Endometrium (tissue), 2 donors: ENCODE data around the gene ELOVL2.

Experiments used
- FAIRE-seq: peaks from 2 replicates; lab custom pipeline; 2012; peaks lifted over from hg19 to GRCh38; lab: Jason Lieb, UNC
- donor health status: control.
- donor health status: control.

Gene ELOVL2

GRCh38 chr6:10977231-10977968 is 66.7 kb downstream of the ELOVL2 start:
- no peak for FAIRE-seq

GRCh38 chr6:10976571-10976970 is 67.5 kb downstream of the ELOVL2 start:
- FAIRE-seq: no peak

- FAIRE-seq: no peak
Observed at GRCh38 chr6:10972196-10972595, 71.9 kb downstream of the ELOVL2 start.

- no peak for FAIRE-seq
Observed at GRCh38 chr6:10970731-10971130, 73.4 kb downstream of the ELOVL2 start.

- no peak for FAIRE-seq
Observed at GRCh38 chr6:10968776-10969175, 75.3 kb downstream of the ELOVL2 start.

- no peak for FAIRE-seq
Observed at GRCh38 chr6:10964684-10965083, 79.4 kb downstream of the ELOVL2 start.

- FAIRE-seq: no peak
Observed at GRCh38 chr6:10963113-10963512, 81.0 kb downstream of the ELOVL2 start.

- FAIRE-seq: peak; percentile 96
Observed at GRCh38 chr6:10962673-10963072, 81.4 kb downstream of the ELOVL2 start.

- FAIRE-seq: no peak
Observed at GRCh38 chr6:10961837-10962236, 82.3 kb downstream of the ELOVL2 start.

- no peak for FAIRE-seq
Observed at GRCh38 chr6:10960171-10960570, 83.9 kb downstream of the ELOVL2 start.

GRCh38 chr6:10957414-10957886 is 86.7 kb downstream of the ELOVL2 start:
- FAIRE-seq: no peak

GRCh38 chr6:10956776-10957175 is 87.3 kb downstream of the ELOVL2 start:
- no peak for FAIRE-seq

GRCh38 chr6:10954590-10955010 is 89.5 kb downstream of the ELOVL2 start:
- FAIRE-seq: no peak

- FAIRE-seq: peak; percentile 85
Observed at GRCh38 chr6:10951675-10952282, 92.3 kb downstream of the ELOVL2 start.

GRCh38 chr6:10949579-10950490 is 94.3 kb downstream of the ELOVL2 start:
- FAIRE-seq: no peak

- no peak for FAIRE-seq
Observed at GRCh38 chr6:10947966-10948365, 96.1 kb downstream of the ELOVL2 start.

GRCh38 chr6:10945845-10946244 is 98.3 kb downstream of the ELOVL2 start:
- FAIRE-seq: no peak

GRCh38 chr6:10939840-10940239 is 104.3 kb downstream of the ELOVL2 start:
- no peak for FAIRE-seq

GRCh38 chr6:10933126-10933525 is 111.0 kb downstream of the ELOVL2 start:
- no peak for FAIRE-seq
